DMS153 treated with DMSO at 0.1 percent for 48 hours (cell line): ENCODE results near the gene ING5.
"Not testable (repeated sequence)": the region's sequence is repeated elsewhere in the genome, so short reads cannot be mapped to it uniquely, and the experiment has no call there.

ENCODE experiments used
- DNase-seq: peaks from one replicate; lab custom pipeline; 2025; ENCODE audit not compliant: unreplicated experiment; lab: John Stamatoyannopoulos, UW

Gene ING5

GRCh38 chr2:241736111-241736510, 34.3 kb downstream of the ING5 start:
- DNase-seq: no peak

- no peak for DNase-seq
These were observed 36.3 kb downstream of the ING5 start for GRCh38 chr2:241738040-241738686.

GRCh38 chr2:241739177-241739576, 37.3 kb downstream of the ING5 start:
- DNase-seq: no peak

- no peak for DNase-seq
These were observed 37.8 kb downstream of the ING5 start for GRCh38 chr2:241739651-241740050.

GRCh38 chr2:241741016-241741415, 39.2 kb downstream of the ING5 start:
- DNase-seq: no peak

GRCh38 chr2:241742320-241742939, 40.6 kb downstream of the ING5 start:
- DNase-seq: no peak

- DNase-seq: not testable (repeated sequence)
These were observed 41.2 kb downstream of the ING5 start for GRCh38 chr2:241743008-241743407.

GRCh38 chr2:241743620-241744019, 41.8 kb downstream of the ING5 start:
- DNase-seq: no peak

GRCh38 chr2:241744028-241744754, 42.4 kb downstream of the ING5 start:
- no peak for DNase-seq

GRCh38 chr2:241745276-241745675, 43.4 kb downstream of the ING5 start:
- no peak for DNase-seq

- DNase-seq: no peak
These were observed 44.2 kb downstream of the ING5 start for GRCh38 chr2:241746084-241746483.

GRCh38 chr2:241748468-241749256, 46.8 kb downstream of the ING5 start:
- DNase-seq: no peak

GRCh38 chr2:241750076-241750840, 48.4 kb downstream of the ING5 start:
- DNase-seq: no peak

GRCh38 chr2:241751152-241751551, 49.3 kb downstream of the ING5 start:
- DNase-seq: no peak

GRCh38 chr2:241751776-241752175, 49.9 kb downstream of the ING5 start:
- no peak for DNase-seq

- DNase-seq: no peak
These were observed 50.4 kb downstream of the ING5 start for GRCh38 chr2:241752253-241752652.

- no peak for DNase-seq
These were observed 50.9 kb downstream of the ING5 start for GRCh38 chr2:241752689-241753276.

- DNase-seq: no peak
These were observed 51.7 kb downstream of the ING5 start for GRCh38 chr2:241753493-241753892.

GRCh38 chr2:241754042-241754441, 52.2 kb downstream of the ING5 start:
- DNase-seq: no peak

GRCh38 chr2:241755166-241755565, 53.3 kb downstream of the ING5 start:
- DNase-seq: no peak
